ENCODE data around the gene HPS1.

DNA sequence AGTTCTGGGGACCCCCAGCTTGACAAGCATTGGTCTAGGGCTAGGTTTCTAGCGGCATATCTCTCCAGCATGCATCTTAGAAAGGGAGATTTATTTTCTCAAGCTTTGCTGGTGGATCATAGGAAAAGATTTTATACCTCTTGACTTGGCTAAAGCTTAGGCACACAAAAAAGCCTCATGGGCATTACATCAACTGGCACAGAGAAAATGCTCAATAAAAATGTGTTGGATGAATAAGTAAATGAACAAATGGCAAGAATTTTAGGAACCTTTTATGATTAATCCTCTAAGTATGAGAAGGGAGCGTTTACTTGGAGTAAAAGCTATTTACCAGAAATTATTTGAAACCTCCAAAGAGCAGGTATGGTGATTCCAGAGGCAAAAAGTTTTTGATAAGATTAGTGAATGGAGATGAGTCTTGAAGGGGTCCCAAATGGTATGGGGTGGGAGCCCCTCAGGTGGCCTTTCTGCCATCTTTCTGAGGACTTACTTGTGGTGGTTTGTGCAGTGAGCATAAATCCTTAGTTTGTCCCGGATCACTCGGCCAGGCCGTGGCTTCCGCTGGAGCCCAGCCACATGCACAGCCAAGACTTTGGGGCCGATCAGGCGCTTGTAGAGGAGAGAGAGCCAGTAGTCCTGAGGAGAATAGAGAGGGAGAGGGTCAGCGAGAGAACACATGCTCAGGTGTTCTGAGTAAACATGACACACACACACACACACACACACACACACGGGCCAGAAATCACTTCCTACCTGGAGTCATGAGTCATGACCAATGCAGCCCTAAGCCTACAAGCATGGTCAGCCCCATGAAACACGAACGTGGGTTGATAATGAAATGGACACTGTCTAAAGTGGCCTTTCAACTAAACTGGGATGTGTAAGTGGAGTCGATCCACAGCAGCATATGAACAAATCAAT lies 43.1 kb upstream of the HPS1 start:
- TF ChIP-seq, protein P1, sequence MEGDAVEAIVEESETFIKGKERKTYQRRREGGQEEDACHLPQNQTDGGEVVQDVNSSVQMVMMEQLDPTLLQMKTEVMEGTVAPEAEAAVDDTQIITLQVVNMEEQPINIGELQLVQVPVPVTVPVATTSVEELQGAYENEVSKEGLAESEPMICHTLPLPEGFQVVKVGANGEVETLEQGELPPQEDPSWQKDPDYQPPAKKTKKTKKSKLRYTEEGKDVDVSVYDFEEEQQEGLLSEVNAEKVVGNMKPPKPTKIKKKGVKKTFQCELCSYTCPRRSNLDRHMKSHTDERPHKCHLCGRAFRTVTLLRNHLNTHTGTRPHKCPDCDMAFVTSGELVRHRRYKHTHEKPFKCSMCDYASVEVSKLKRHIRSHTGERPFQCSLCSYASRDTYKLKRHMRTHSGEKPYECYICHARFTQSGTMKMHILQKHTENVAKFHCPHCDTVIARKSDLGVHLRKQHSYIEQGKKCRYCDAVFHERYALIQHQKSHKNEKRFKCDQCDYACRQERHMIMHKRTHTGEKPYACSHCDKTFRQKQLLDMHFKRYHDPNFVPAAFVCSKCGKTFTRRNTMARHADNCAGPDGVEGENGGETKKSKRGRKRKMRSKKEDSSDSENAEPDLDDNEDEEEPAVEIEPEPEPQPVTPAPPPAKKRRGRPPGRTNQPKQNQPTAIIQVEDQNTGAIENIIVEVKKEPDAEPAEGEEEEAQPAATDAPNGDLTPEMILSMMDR (IDR thresholded peaks at IDR 0.05) = no peak
- no peak for TF ChIP-seq POLR2A (IDR thresholded peaks at IDR 0.05)

Measured in esophagus squamous epithelium (tissue), 4 donors.